ENCODE results near the gene MAP3K14.

MAP3K14 gene

DNA sequence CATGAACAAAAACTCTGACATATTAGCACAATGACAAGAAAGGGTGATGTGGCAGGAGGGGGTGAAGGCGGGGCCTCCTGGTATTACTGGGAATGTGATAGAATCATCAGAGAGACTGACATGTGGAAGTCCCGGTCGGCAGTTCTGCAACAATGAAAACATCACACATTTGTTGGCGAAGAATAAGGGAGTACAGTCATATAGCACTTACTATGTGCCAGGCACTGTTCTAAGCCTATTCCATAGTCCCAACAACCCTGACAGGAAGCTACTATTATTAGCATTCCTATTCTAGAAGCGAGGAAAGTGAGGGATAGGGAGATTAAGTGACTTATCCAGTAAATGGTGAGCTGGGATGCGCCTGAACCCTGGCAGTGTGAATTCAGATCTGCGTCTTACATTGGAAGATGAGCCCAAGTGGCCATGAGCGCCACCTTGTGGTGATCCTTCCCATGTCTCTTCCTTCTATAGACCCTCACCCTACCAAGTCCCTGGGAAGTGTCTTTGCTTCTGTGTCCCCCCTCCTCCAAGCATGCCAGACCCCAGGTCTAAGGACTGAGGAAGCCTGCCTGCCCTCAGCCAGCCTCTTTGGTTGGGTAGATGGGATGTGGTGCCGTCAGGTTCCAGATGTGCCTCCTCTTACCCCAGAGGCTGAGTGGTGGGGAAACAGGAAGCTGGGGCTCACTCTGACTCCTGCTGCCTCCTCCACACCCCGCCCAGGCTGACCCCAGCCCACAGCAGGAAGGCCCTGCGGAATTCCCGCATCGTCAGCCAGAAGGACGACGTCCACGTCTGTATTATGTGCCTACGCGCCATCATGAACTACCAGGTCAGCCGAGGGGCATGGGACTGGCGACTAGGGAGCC is 81.2 kb downstream of the MAP3K14 start:
- DNase-seq (ENCODE audit: low read depth in 2 of 2) = peak in 1 of 2 donors; percentile 56

DNA sequence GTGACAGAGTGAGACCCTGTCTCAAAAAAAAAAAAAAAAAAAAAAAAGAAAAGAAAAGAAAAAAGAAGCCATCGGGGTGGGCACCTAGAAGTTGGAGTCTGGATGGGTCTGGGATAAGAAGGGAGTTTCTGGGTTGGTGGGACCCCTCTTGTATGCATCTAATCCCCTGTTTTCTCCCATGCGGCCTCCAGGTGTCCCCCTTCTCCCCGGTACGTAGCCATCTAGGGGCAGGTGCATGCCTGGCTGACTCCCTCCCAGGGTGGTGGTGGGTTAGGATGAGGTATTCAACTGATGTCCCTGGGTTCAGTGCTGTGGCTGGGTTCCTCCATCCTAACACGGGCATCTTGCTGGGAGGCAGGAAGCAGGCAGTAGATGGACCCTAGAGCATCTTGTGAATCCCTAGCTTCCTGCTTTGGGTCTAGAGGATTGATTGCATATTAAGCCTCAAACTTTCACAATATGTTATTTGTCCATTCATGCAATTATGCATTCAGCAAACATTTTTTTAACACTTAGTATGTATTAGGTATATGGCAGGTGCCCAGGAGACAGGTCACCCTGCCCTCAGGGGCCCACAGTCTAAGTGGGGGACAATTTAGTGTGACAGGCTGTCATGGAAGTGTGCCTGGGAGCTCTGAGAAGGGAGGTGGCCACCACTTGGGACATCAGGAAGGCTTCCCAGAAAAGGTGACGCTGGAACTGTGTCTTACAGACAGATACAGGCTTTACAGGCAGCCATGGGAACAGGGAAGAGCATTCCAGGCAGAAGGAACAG is 82.0 kb downstream of the MAP3K14 start:
- DNase-seq (ENCODE audit: low read depth in 2 of 2) = no peak

DNA sequence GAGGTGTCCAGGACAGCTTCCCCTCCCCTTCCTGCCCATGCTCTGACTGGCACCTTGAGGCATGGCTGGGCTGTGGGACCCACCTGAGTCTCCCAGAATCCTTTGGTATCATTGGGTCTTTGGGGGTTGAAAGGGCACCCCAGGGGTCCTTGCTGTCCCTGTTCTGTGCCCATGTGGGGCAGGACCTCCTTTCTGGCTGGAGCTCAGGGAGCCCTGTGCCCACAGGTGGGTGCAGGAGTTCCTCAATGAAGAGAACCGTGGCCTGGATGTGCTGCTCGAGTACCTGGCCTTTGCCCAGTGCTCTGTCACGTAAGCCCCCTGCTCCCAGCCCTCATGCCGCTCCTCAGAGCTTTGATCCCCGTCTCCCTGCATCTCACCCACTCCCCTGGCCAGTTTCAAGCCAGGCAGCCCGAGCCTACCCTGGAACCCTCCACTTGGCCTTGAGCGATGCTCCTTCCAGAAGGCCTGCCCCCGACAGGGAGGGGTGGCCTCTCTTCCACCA is 83.3 kb downstream of the MAP3K14 start:
- no peak for DNase-seq (ENCODE audit: low read depth in 2 of 2)

DNA sequence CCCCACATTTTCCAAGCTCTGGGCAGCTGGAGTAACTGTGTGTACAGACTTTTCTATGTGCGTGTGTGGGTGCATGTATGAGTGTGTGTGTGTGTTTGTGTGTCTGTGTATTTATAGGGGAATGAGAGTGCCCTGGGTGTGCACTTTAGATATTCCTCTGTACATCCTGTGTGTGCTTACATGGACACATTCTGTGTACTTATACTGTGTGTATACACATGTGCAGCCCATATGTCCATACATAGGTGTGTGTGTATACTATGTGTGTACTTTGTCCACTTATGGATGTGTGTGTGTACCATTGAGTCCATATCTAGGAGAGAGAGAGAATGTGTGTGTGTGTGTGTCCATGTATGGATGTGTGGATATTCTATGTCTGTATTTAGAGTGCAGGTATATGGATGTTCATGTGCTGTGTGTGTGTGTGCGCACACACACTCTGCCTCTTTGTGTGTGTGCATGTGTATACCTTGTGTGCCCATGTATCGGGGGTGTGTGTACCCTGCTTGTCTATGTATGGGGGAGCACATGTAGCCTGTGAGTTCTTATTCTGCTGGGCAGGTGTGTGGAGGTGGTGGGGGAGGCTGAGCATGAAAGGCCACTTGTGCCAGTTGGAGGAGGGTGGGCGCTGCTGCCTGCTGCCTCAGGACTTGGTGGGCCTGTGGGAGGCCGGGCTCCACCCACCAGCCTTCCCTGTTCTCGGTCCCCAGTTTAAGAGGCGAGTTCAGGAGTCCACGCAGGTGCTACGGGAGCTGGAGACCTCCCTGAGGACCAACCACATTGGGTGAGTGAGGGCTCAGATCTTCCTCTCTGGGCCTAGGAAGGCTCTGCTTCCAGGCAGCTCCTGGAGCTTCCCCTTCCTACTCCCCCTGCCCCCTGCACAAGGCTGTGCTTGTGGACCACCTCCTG is 84.1 kb downstream of the MAP3K14 start:
- DNase-seq (ENCODE audit: low read depth in 2 of 2) = no peak

DNA sequence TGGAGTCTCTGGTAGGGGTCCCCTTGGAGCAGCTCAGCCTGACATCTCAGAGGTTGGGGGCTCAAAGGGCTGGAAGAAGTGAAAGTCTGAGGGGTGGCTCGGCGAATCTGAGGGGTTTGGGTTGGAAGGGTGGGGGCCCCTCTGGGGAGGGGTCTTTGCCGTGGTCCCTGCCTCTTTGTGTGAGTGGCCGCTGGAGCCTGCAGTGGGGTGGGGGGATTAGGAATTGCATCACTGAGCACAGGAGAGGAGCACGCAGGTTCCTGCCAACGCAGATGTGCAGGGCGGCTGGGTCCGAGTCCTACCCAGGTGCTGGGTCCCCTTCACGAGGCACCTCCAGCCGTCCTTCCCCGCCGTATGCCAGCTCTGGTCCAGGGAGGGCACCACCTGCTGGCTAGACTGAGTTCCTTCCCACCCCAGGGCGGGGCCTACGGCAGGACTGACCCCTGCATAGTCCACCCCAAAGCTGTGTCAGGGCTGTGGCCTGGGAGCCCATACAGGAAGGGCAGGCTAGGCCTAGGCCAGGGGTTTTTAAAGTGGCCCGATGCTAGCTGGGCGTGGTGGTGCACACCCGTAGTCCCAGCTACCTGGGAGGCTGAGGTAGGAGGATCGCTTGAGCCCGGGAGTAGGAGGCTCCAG is 85.2 kb downstream of the MAP3K14 start:
- DNase-seq (ENCODE audit: low read depth in 2 of 2) = no peak

DNA sequence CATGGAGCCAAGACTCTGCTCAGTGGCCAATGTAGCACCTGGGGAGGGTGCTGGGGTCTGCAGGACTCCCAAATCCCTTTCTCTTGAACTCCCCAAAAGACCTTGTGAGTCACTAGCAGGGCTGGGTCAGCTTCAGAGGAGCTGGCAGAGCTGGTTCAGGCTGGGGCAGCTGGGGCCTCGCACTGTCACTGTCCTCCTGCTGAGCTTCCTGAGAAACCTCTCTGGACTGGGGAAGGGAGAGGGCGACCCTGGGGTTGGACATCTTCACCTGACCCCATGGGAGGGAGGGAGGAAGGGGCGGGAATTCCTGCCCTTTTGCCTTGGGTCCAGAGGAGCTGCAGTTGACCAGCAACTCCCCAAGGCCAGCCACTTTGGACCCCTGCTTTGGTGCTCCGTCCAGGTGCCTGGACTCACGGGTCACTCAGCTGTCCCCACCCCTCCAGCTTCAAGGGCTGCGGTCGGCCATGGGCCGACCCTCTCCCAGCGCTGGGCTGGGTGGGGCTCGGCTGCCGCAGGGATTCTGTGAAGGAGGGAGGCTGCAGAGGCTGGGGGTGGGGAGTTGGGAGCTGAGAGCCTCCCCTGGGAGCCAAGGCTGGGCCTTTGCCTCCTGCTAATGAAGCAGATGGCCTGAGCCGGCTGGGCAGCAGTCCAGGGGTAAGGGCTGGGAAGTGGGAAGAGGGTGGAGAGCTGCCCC is 85.9 kb downstream of the MAP3K14 start:
- no peak for DNase-seq (ENCODE audit: low read depth in 2 of 2)

DNA sequence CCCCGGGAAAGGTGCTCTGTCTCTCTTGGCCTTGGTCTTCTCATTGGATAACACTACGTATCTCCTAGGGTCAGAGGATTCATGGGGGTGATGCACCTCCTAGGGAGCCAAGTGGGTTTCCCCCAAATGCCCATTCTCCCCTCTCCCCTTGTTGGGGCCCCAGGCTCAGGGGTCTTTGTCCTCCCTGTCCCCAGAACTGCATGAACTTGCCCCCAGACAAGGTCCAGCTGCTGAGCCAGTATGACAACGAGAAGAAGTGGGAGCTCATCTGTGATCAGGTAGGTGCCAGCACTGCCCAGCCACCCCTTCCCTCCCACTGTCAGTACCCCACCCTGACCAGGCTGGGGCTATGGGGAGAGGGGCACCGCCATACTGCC is 86.4 kb downstream of the MAP3K14 start:
- DNase-seq (ENCODE audit: low read depth in 2 of 2) = no peak

DNA sequence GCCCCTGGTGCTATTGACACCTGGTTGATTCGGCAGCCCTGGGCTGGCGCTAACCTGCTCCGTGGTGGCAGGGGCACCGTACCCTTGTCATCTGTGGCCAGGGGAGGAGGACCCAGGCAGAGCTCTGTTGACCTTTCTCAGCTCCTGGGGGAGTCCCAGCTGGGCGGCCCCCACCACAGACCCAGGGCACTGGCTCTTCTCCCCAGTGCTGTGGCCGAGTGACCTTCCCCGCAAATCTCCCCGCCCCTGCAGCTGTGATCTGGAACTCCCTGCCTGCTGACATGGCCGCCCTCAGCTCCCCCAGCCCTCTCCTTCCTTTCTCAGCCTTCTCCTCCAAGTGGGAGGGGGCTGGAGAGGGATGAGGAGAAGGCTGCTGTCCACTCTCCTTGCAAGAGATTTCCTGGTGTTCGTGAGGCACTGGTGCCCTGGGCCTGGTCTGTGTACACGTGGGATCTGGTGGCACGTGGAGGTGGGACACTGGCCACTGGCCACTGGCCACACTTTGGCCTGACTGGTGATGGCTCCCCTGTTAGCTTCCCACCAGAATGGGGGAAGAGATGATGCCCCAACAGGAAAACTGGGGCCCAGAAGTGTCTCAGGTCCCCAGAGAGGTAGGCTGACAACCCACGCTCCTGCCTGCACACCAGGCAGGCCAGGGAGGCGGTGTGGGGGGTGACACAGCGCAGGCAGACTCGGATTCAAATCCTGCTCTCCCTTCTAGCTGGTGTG is 87.0 kb downstream of the MAP3K14 start:
- no peak for DNase-seq (ENCODE audit: low read depth in 2 of 2)

DNA sequence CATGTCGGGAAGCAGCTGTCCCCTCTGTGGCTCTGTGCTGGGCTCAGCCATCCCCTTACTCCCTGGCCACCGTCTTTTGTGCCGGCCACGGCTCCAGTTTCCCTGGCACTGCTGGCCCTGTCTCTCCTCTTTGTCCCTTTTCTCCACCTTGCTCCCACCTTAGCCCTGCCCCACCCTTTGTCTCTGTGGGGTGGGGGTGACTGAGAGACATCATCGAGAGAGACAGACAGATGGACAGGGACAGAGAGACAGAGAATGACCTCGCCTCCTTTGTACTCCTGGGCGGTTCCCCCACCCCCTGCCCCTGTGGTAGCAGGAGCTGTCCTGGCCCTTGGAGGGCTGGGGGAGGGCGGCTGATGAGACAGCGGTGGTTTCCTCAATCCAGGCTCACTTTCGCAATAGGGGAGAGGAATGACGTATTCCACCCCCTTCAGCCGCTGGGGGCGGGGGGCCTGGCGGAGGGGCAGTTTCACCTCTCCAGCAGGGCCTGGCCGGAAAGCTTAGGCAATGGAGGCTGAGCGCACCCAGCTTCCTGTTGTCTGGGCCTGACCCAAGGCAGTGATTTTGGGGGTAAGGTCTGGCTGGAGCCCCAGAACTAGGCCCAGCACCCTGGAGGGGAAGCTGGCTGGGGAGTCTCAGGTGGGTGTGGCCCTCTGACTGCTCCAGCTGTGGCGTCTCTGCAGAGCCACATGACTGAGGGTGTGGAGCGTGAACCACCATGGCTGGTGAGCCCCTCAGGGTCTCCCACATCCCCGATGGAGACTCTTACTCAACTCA is 87.9 kb downstream of the MAP3K14 start:
- DNase-seq (ENCODE audit: low read depth in 2 of 2) = peak in 1 of 2 donors; percentile 71

DNA sequence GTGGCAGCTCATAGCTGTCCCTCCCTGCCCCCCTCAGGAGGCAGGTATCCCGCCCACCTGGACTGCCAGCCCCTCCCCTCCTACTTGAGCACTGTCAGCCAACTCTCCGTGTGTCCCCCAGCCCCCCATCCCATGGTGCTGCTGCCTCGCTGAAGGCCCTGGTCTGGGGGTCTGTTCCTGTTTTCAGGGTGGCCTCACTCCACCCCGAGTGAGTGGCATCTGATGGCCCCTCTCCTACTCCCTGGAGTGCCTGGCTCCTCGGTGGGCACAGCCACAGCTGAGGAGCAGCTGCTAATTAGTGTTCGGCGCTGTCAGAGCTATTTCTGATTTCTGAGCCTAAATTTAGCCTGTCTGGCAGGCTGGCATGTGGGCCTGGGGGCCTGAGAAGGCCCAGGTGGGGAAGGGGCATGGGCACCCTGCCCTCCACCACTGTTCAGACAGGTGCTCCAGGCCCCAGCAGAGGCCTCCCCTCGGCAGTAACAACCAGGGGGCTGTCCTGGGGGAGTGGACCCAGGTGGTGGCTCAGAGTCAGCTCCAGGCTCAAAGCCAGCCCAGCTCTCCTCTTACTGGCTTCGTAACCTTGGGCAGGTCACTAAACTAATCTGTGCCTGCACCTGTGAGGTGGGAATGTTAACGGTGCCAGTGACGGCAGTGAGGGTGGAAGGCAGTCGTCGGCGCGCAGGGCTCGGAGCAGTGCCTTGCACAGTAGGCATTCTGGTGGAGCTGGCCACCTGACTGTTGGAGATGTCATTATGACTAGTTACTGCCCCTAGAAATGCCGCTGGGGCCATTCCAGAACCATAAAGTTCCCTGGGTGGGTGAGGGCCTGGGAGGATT is 88.7 kb downstream of the MAP3K14 start:
- DNase-seq (ENCODE audit: low read depth in 2 of 2) = no peak

DNA sequence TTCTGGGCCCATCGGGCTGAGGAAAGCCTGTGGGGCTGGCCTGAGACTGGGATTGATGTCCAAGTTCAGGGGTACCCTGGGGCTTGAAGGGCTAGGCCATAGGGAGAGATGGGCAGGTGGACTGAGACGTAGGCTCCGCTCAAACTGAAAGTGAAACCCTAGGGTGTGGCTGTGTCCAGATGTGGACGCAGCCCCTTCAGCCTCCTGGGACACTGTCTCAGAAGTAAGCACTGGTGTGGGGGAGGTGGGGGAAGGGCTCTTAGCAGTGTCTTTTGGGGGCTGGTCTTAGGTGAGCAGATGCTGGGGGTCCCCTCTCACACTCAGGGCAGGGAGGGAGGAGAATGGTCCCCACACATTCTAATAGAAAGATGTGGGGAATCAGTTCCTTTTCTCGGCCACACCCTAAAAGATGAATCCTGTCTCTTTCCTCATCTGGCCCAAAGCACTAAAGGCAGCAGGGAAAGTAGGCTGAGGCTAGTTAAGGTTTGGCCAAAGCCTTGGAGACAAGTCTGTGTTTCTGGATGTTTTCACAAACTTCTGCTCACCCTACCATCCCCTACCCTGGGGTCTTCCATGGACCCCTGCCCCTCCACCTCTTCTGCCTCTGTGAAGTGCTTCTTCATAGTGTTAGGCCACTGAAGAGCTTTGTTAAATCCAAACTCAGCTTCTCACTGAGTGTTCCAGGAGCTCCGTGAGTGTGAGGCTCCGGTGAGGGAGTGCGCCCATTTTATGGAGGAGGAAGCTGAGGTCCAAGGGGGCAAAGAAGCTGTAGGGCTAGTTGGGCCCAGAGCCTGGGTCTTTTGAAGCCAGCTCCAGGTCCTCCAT is 89.5 kb downstream of the MAP3K14 start:
- no peak for DNase-seq (ENCODE audit: low read depth in 2 of 2)

DNA sequence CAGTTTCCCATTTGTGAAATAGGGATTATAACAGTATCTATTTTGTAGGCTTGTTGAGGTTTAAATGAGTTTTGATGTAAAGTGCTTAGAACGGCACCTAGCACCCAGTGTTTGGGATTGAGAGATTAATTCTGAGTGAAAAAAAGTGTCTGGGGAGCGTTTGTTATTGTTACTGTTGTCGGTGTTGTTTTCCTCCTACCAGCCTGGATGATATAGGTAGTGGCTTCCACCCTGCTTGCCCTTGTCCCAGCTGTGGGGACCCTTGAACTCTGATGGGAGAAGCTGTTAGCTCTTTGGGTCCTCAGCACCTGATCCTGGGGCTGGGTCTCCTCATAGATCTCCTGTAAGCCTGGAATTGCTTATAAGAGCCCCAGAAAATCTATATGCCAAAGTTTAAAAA is 90.2 kb downstream of the MAP3K14 start:
- DNase-seq (ENCODE audit: low read depth in 2 of 2) = no peak

DNA sequence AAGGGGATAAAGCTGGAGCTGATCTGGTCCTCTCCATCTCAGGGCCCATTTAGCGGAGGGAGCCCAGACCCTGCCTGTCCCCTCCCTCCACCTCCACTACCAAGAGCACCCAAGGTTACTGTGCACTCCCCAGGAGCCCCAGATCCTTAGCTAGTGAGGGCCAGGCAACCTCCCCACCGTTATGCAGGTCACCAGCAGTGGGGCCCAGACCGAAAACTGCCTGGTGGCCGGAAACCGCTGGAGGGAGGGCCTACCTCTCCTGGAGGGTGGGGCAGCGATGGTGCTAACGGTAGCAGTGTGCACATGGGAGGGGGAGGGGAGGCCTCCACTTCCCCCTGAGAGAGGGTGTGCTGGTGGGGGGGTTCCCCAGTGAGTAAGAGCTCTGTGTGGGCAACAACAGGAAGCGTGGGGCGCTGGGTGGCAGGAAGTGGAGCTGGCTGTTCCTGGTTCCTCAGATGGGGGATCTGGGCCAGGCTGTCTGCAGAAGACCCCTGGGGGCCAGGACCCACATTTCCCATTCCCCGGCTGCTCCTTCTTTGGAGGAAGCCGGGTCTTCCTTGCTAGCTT is 90.8 kb downstream of the MAP3K14 start:
- peak; percentile 91 to 93 for DNase-seq (ENCODE audit: low read depth in 2 of 2)

DNA sequence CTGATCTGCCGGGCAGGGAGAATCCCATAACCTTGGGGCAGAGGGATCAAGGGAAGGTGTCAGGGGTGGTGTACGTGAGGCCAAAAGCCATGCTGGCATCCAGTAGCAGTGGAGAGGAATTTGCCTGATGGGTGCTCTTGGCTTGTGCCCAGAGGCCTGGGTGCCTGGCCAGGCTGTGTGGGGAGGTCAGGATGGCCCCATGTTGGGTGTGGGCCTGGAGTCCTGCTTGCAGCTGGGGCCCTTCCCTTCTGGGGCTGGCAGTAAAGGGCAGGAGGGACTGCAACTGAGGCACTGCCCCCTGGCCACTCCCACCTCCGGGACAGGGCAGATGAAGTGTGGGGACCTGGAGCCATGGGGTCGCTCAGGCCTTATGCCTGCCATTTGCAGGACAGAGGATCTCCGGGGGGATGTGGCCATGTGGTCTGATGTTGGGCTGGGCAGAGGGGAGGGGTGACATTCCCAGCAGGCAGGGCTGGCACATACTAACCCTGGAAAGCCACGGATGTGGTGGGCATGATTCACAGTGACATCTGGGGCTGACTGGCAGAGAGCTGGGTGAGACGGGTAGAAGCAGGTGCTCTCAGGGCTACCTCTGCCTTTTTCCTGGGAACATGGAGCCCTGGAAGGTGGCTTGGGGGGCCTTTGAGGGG is 91.6 kb downstream of the MAP3K14 start:
- DNase-seq (ENCODE audit: low read depth in 2 of 2) = no peak

DNA sequence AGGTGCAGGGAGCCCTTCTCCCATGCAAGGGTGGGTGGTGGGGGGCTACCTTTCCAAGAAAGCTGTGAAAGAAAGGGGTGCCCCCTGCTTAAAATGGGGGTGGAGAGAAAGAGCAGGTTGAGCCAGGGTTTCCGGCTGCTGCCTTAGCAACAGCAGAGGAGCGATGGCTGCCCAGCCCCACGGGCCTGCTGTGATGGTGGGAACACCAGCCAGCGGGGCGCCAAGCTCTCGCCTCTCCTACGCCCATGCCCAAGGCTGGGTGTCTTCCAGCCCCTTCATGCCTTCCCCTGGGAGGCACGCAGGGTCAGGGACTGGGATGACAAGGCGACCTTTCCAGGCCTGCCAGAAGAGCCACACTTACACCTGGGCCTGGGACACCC is 92.2 kb downstream of the MAP3K14 start:
- DNase-seq (ENCODE audit: low read depth in 2 of 2) = no peak

Data from stimulated activated CD8-positive, alpha-beta memory T cell treated with anti-CD3 and anti-CD28 coated beads, Interleukin-15, amount 100 ng/mL, for 4 hours (primary cell).